SU-DHL-6 (cell line): ENCODE measurements around the gene CENPI.

ENCODE experiments used
- CTCF ChIP-seq: fragments of 200-600 bp; sonication (generic); IDR thresholded peaks from one replicate; pipeline ENCODE4 v1.5.1; 2017; ENCODE audit warnings: antibody characterized with exemption, mild to moderate bottlenecking, low read length, moderate library complexity; ENCODE audit not compliant: insufficient read depth, poor library complexity, severe bottlenecking
- EZH2phosphoT487 ChIP-seq: fragments of 200-600 bp; sonication (generic), shearing (Covaris generic); conservative IDR thresholded peaks from 2 replicates; pipeline ENCODE4 v1.6.1; 2018; ENCODE audit warnings: mild to moderate bottlenecking, antibody characterized with exemption, low read length, moderate library complexity, mixed read lengths

GRCh38 chrX:101081231-101081630 lies 16.8 kb upstream of the CENPI start:
- TF ChIP-seq CTCF (no peak), EZH2phosphoT487 (no peak)
